Measurements from ENCODE around the gene CCM2.
A peak's percentile ranks its signal among the peaks of the same experiment; 100 is the strongest.

Gene CCM2

DNA sequence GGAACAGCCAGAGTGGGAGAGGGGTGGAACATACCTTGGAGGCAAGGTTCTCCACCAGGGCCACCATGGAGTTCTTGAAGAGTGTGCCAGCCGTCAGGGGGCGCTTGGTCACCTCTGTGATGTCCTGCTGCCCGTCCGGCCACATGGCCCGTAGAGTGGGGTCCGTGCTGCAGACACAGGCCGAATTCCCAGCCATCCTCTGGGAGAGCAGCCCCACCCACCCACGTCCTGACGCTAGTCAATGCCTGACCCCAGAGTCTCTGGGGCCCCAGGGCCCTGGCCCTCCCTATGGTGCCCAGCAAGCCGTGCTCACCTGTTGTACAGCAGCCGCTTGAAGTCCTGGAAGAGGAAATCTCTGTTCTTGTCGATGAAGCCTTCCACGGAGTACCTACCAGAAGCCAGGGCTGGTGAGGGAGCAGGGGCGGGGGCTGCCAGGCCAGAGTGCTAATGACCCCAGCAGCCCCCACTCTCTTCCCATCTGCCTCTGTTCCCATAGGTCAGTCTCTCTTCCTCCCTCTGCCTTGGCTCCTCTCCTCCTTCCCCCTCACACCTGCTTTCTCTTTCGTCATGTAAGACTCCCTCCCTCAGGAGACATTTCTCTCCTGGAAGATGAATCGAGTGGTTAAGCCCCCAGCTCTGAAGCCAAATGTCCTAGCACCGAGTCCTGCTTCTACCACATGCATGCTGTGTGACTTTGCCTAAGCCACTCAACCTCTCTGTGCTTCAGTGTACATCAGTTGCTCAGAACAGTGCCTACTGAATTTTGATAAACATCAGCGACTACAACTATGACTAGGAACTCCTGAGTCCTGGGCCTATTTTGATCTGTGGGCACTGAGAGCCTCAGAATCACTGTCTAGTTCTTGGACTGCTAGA lies 32.2 kb upstream of the CCM2 start:
- peak; percentile 30 for DNase-seq (ENCODE audit: insufficient read length, low spot score)
- FAIRE-seq: no peak

DNA sequence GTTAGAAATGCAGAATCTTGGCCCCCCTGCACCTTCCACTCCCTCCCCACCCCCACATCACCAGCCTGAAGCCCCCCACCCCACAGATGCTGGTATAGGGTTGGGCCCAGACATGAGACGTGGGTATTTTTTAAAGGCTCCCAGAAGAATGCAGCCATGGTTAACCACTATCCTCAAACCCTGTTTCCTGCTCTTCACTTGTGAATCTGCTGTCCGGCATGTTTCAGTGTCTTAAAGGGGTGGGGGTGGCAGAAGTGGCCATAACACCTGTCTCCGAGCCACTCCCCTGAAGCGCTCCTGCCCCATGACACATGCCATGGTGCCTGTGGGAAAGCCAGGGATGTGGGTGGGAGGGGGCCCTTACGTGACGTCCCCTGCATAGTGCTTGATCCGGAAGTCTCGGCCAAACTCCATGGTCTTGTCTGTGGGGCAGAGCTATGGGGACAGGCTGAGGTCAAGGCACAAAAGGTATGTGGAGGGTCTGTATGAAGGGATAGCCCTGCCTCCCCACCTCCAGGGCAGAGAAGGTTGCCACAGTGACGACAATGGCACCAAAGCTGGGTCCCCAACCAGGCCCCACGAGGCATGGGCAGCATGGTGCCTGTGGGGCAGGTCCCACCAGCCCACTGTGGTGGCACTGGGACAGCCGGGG lies 30.8 kb upstream of the CCM2 start:
- FAIRE-seq: no peak
- no peak for DNase-seq (ENCODE audit: insufficient read length, low spot score)

DNA sequence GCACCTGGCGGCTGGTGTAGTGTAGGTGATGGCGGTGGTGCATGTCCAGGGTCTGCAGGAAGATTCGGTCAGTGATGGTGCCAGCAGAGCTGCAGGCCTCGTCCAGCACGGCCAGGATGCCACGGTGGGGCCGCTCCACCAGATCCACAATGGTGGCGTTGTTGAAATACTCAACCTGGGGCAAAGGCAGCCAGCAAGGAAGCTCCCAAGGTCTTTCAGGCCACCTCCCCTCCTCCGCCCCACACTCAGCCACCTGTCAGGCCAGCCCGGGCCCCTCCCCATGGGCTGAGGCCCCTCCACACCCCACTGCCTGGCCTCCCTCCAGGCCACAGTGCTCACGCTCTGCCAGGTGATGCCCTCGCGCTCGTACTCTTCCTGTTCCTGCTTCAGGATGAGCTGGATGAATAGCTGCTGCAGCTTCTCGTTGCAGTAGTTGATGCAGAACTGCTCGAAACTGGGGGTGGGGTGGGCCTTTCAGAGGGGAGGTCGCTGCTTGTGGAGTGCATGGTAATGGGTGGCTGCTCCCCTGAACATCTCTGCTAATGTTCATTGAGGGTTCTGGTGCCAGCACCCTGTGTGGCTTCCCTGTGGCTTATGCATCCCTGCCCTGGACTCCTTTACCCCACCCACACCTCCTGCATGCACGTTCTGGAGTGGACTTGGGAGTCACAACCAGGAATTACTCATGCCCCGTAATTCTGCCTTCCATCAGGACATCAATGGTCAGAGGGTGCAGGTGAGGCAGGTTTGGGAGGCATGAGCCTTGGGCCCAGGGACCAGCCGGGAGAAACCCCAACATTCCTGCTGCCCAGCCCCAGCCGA lies 30.1 kb upstream of the CCM2 start:
- no peak for FAIRE-seq
- no peak for DNase-seq (ENCODE audit: insufficient read length, low spot score)

DNA sequence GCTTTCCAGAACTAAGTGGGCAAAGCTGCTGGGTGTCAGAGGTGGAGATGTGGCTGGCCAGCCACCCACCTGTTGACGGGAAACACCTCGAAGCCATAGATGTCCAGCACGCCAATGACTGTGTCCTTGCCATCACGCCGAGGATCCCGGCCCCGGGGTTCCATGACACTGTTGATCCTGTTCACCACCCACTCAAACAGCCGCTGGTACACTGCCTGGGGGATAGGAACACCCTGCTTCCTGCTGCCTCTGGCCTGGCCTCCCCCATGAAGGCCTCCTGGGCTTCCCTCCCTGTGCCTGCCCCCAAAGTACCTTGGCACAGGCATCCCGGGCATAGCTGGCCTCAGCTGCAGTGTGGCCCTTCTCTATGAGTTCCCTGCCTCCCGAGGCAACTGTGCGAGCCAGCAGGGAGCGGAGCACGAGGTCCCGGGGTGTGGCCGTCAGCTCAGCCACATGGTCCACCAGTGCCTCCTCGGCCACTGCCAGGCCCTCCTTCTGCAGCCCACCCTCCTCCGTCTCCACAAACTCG lies 29.4 kb upstream of the CCM2 start:
- DNase-seq (ENCODE audit: insufficient read length, low spot score): no peak
- no peak for FAIRE-seq

DNA sequence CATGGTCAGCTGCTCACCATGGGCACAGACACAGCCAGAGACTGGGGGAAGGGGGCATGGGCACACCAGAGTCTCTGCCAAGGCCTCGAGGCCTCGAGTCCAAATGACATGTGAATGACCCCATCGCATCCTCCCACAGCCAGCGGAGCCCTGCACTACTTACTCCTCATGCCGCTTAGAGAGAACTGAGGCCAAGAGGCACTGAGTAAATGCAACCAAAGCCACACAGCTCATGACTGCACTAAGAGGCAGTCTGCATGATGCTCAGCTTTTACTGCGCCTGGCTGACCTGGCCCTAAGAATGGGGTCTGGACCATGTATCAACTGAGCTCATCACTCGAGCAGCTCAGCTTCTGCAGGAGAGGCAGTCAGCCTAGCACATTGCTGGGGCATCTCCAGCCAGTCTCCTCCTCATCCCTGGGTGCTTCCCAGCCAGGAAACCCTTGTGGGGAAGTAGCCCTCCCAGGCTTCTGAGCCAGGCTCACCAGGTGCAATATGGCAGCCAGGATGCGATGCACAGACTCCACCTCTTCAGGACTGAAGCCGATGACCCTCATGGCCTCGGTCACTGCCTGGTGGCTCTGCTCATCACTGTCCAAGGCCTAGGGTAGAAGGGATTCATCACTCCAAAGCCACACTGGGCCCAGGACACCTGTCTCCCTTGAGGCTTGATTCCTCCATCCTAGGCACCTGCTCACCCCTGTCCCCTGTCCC lies 28.7 kb upstream of the CCM2 start:
- FAIRE-seq (no peak), DNase-seq (ENCODE audit: insufficient read length, low spot score) (no peak)

DNA sequence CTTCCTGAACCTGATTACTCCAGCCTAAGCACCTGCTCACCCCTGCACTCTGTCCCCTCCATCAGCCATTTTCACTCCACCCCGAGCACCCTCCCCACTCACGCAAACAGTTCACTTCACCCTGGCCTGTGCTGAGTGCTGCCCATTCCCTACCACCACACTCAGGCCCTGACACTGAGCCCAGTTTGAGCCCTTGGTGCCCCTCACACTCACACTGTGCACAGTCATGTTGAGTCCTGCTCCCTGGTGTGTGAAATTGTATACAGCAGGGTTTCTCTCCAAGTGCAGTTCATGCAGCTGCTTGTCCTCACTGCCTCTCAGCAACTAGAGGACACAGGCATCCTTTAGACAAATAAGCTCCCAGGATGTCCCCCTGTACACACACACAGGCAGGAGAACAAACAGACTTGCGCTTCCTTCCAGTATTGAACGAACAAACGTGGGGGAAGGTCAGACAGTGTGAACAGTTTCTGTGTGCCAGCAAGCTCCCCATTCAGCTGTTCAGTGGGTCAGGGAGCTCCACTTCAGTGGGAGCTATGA lies 28.0 kb upstream of the CCM2 start:
- no peak for DNase-seq (ENCODE audit: insufficient read length, low spot score)

DNA sequence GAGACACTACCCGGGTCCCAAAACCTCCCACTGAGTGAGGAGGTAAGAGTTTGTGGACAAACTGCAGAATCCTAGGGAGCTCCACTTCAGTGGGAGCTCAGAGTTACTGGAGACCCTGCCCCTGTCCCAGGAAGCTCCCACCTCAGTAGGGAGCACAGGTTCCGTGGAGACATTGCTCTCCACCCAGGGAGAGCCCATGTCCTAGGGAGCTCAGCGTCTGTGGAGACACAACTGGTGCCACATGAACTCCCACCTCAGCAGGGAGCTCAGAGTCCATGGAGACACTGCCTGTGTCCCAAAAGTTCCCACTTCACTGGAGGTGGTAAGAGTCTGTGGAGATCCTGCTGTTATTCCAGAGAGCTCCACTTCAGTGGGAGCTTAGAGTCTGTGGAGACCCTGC lies 27.4 kb upstream of the CCM2 start:
- FAIRE-seq (no peak), DNase-seq (ENCODE audit: insufficient read length, low spot score) (no peak)

More for the DNA sequence above, 28.0 kb upstream of the CCM2 start:
- no peak for FAIRE-seq

DNA sequence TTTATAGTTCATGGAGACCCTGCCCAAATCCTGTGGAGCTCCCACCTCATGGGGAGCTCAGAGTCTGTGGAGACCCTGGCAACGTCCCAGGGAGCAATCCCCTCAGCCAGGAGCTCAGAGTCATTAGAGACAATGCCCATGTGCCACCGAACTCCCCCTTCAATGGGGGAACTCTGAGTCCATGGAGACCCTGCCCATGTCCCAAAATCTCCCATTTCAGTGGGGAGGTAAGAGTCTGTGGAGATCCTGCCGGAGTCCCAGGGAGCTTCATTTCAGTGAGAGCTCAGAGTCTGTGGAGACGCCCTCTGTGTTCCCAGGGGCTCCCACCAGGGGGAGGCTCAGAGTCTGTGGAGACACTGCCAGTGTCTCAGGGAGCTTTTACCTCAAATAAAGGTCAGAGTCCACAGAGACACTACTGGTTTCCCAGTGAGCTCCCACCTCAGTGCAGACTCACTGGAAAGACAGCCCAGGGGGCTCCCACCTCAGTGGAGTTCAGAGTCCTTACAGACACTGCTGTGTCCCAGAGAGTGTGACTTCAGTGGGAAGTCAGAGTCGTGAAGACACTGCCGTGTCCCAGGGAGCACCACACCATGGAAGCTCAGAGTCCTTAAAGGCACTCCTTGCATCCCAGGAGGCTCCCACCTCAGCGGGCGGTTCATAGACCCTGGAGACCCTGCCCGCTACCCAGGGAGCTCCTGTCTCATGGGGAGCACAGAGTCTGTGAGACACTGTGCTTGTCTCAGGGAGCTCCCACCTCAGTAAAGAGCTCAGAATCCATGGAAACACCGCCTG lies 26.2 kb upstream of the CCM2 start:
- DNase-seq (ENCODE audit: insufficient read length, low spot score): peak; percentile 26
- no peak for FAIRE-seq

DNA sequence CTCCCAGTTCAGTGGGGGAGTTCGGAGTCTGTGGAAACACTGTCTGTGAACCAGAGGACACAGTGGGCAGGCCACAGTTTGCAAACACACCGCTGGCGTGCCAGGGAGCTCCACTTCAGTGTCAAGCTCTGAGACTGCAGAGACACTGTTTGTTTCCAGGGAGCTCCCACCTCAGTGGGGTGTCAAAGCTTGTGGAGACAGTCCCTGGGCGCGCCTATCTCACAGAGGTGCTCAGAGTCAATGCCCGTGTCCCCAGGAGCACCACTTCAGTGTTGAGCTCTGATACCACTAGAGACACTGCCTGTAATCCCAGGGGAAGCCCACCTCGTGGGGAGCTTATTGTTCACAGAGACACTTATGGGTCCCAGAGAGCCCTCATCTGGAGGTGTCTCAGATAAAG lies 25.5 kb upstream of the CCM2 start:
- no peak for FAIRE-seq

DNA sequence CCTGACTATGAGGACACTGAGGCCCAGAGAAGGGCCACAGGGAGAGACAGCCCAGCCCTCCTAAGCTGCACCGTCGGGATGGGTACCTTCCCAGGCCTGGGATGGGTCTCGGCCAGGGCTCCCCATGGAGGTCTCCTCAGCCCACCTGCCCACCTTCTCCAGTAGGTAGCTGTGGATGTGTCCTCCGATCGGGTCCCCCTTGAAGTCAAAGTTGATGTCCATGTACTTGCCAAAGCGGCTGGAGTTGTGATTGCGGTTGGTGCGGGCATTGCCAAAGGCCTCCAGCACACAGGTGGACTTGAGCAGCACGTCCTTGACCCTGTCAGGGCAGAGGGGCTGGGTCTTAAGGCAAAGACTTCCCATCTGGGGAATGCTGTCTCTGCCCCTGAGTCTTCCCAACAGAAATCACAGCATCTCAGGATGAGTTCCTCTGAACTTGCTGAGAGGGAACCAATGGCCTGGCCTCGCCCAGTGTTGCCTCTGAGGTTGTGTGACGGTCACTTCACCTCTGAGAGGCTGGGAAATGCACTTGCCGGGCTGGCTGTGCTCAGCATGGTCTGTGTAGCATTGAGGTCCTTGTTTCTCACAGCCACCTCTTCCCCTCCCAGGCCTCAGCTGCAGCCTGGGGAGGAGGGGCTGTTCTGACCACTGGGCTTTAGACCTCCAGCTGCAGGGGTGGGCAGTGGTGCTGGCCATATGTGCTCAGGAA lies 24.5 kb upstream of the CCM2 start:
- no peak for DNase-seq (ENCODE audit: insufficient read length, low spot score)
- FAIRE-seq: no peak

More for the DNA sequence above, 25.5 kb upstream of the CCM2 start:
- no peak for DNase-seq (ENCODE audit: insufficient read length, low spot score)

DNA sequence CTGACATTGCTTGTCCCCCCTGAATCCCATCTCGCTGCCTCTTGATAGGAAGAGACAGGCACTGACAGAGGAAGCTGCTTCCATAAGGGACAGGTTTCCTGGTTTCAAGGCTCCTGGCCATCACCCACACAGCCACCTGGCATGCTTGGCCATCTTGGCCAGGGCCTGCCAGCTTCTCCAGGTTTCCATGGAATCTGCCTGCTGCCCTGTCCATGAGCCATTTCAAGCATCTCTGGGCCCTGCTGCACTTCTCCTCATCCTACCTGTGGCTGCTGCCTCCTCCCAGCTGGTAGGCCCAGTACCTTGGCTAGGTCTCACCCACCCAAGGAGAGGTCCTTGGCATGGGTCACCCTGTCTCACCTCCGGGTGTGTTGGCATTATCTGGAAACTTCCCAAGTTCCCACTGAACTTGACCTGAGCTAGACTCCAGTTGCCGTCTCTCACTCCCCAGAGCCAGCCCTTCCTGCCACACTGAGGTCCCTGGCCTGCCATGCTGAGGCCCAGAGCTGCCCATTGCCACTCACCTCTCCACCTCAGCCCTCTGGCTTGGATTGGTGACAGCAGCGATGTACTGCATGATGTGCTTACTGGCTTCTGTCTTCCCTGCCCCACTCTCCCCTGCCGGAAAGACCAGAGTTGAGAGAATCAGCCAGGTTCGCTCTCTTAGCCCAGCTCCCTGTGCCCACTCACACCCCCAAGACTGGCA lies 23.8 kb upstream of the CCM2 start:
- DNase-seq (ENCODE audit: insufficient read length, low spot score) (no peak), FAIRE-seq (no peak)

DNA sequence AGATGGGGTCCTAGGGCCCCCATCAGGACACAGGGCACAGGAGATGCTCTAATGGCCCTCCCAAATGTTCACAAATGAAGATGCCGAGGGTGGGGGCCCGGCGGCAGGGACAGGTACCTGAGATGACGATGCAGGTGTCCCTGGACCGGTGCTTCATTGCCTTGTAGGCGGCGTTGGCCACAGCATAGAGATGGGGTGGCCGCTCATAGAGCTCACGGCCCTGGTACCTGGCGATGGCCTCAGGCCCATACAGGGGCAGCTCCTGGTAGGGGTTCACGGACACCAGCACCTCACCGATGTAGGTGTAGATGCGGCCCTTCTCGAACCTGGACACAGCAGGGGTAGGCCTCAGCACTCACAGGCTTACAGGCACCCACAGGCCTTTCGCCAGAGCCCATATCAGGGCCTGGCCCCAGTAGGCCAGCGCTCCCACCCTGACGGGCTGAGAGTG lies 23.2 kb upstream of the CCM2 start:
- DNase-seq (ENCODE audit: insufficient read length, low spot score) (no peak), FAIRE-seq (no peak)

DNA sequence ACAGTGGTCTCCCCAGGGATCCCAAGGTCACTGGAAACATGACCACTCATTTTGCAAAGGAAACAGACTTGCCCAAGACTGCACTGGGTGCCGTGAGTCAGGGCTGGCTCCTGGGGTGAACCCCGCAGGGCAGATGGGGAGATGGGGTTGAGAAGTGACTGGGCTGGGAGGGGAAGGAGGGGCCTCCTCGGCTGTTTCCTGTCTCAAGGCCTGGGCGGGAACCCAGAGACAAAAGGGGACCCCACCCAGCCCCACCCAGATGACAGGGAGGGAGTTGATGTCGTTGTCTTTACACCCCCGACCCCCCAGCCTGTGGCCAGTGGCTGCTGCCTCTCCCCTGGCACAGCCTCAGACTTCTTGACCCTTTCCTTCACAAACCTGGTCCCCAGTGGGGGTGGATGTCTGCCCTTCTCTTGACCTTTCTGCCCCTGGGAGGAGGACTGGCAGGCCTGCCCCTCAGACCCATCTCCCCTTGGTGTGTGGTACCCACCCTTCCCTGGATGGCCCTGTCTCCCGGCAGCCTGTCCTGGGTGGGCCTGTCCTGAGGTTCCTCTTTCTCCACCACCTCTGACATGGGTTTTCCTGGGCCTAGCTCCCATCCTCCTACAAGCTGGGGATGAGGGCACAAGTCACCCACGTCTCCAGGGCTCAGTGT lies 22.6 kb upstream of the CCM2 start:
- FAIRE-seq (no peak), DNase-seq (ENCODE audit: insufficient read length, low spot score) (no peak)

DNA sequence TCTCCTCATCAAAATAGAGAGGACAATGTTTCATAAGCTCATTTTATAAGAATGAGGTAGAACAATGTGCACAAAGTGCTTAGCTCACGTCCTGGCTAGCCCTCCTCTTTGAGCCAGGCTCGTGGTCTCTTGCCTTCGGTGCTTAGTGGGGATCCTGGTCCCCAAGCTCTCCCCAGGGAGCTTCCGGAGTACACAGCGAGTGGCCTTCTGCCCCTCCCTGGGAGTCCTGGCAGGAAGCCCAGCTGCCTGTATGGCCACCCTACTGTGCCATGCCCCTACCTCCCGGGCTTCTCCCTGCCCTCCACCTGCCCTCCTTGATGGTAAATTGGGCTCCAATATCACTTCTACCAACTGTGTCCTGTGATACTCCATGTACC lies 22.1 kb upstream of the CCM2 start:
- FAIRE-seq (no peak), DNase-seq (ENCODE audit: insufficient read length, low spot score) (no peak)

DNA sequence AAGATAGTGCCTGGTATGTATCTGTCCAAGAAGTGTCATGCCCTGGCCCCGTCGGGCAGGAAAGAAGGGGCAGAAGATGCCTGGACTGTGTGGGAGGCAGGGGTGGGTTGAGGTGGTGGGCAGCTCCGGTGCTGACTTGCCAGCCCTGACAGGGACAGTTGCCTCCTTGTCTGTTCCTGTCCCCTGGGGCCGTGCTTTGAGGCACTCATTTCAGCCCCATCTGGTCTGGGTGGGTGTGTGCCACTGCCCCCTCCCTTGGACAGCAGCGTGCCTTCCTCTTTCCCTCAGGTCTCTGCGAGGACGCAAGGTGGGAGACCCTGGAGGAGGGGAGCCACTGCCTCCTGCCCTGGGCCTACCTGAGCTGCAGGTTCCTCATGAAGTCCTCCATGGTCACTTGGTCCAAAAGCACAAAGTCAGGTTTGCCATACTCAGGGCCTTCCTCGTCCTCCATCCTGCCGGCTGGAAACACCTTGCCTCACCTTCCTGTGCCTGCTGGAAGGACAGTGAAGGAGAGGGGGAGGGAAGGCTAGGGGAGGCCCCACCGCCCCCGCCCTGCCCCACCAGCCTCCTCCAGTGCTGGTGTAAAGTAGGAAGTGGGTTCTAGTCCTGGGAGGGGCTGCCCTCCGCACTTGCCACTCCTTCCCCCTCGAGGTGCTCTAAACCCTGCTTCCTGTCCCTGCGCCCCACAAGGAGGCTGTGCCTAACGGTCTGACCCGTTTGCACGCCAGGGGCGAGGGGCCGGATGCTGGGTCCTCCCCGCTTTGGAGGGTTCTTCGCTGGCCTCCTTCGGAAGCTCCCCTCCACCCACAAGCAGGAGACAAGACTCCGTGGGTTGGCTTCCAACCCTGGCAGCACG lies 21.3 kb upstream of the CCM2 start, which contains the start of gene MYO1G:
TSS of gene MYO1G (minus strand) at position 505 of the 856 bp plus-strand sequence. CDS start at position 451, 54 bp downstream.
- DNase-seq (ENCODE audit: insufficient read length, low spot score): no peak
- no peak for FAIRE-seq

Measured in HTR-8/SVneo (cell line).